ENCODE results near the gene MTHFSD. TPM values are rescaled to one million over a fixed set of nuclear protein-coding genes. Genes with fewer than 3 reads are reported as not detected.

Gene MTHFSD
- total RNA-seq, 1 donor, result 18.0 TPM

GRCh38 chr16:86492961-86493629 is 61.9 kb downstream of the MTHFSD start:
- DNase-seq (ENCODE audit: low read depth in 2 of 3, low spot score in 2 of 3), result no peak

- DNase-seq (ENCODE audit: low read depth in 2 of 3, low spot score in 2 of 3), result no peak
Observed at GRCh38 chr16:86492267-86492960, 62.6 kb downstream of the MTHFSD start.

- no peak for DNase-seq (ENCODE audit: low read depth in 2 of 3, low spot score in 2 of 3)
Observed at GRCh38 chr16:86491640-86492023, 63.4 kb downstream of the MTHFSD start.

GRCh38 chr16:86490859-86491639 is 64.0 kb downstream of the MTHFSD start:
- no peak for DNase-seq (ENCODE audit: low read depth in 2 of 3, low spot score in 2 of 3)

- no peak for DNase-seq (ENCODE audit: low read depth in 2 of 3, low spot score in 2 of 3)
Observed at GRCh38 chr16:86485746-86486145, 69.3 kb downstream of the MTHFSD start.

- DNase-seq (ENCODE audit: low read depth in 2 of 3, low spot score in 2 of 3), result no peak
Observed at GRCh38 chr16:86484240-86484639, 70.8 kb downstream of the MTHFSD start.

- DNase-seq (ENCODE audit: low read depth in 2 of 3, low spot score in 2 of 3), result no peak
Observed at GRCh38 chr16:86481607-86482006, 73.4 kb downstream of the MTHFSD start.

- DNase-seq (ENCODE audit: low read depth in 2 of 3, low spot score in 2 of 3), result no peak
Observed at GRCh38 chr16:86480444-86480843, 74.6 kb downstream of the MTHFSD start.

Other genes with a start within 250 kb of the MTHFSD start
- under 0.01 TPM for gene FOXF1, start 44.7 kb downstream of the MTHFSD start, total RNA-seq
- not detected for gene FOXC2, start 11.6 kb upstream of the MTHFSD start, total RNA-seq
- gene FOXL1, start 23.3 kb upstream of the MTHFSD start, total RNA-seq, result under 0.01 TPM